Astrocyte of the spinal cord (primary cell): Measurements from ENCODE around the gene LPIN3.

ENCODE experiments used
- DNase-seq: peaks from one replicate; pipeline ENCODE4 v3.0.0; 2011; ENCODE audit warnings: low read depth, low spot score
- H3K4me3 ChIP-seq: 2 replicates; pipeline ENCODE4 v1.5.1; 2011; ENCODE audit warnings: low read depth, mild to moderate bottlenecking, low read length, moderate library complexity
- in situ Hi-C: cut with HindIII; loops from 2 replicates; pipeline ENCODE4 v1.10.0; 2017; ENCODE audit warnings: low sequenced_read_pairs
- TF ChIP-seq, protein P1 (sequence below): IDR thresholded peaks from 2 replicates; pipeline ENCODE4 v1.5.1; 2012; ENCODE audit warnings: low read depth, mild to moderate bottlenecking, low read length, inconsistent platforms

The LPIN3 gene

GRCh38 chr20:41334036-41334435, 6.6 kb upstream of the LPIN3 start:
- TF ChIP-seq, protein P1, sequence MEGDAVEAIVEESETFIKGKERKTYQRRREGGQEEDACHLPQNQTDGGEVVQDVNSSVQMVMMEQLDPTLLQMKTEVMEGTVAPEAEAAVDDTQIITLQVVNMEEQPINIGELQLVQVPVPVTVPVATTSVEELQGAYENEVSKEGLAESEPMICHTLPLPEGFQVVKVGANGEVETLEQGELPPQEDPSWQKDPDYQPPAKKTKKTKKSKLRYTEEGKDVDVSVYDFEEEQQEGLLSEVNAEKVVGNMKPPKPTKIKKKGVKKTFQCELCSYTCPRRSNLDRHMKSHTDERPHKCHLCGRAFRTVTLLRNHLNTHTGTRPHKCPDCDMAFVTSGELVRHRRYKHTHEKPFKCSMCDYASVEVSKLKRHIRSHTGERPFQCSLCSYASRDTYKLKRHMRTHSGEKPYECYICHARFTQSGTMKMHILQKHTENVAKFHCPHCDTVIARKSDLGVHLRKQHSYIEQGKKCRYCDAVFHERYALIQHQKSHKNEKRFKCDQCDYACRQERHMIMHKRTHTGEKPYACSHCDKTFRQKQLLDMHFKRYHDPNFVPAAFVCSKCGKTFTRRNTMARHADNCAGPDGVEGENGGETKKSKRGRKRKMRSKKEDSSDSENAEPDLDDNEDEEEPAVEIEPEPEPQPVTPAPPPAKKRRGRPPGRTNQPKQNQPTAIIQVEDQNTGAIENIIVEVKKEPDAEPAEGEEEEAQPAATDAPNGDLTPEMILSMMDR = no peak
- DNase-seq = no peak
- in situ Hi-C loops = no loop called here
- H3K4me3 ChIP-seq = no peak overlapping the region

- DNase-seq = no peak
- H3K4me3 ChIP-seq = no peak overlapping the region
- in situ Hi-C loops = no loop called here
- TF ChIP-seq, protein P1 = no peak
These were observed 5.9 kb upstream of the LPIN3 start for GRCh38 chr20:41334443-41335421.

GRCh38 chr20:41335591-41335990, 5.0 kb upstream of the LPIN3 start:
- in situ Hi-C loops = no loop called here
- H3K4me3 ChIP-seq = no peak overlapping the region
- DNase-seq = no peak
- TF ChIP-seq, protein P1 = no peak

- in situ Hi-C loops = no loop called here
- no peak for DNase-seq
- TF ChIP-seq, protein P1 = no peak
- no peak overlapping the region for H3K4me3 ChIP-seq
These were observed 3.7 kb upstream of the LPIN3 start for GRCh38 chr20:41336711-41337492.

DNA sequence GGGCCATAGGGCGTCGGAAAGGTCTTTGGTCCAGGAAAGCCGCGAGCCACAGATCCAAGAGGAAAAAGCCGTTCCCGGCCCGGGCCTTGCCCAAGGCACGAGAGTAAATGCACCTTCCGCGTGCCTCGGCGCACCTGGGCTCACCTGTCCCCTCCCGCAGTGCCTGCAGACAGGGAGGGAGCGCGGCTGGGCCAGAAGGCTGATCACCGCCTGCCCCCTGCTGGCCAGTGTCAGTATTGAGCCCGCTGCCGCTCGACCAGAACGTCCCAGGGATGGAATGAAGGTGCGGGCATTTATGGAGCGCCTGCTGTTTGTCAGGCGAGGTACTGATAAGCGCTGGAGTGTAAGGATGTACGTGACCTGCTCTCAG, 679 bp upstream of the LPIN3 start:
- H3K4me3 ChIP-seq = peak overlapping the region; percentile 39
- peak; percentile 57 for DNase-seq
- in situ Hi-C loops = no loop called here
- TF ChIP-seq, protein P1 = peak; percentile 91
